Mammary epithelial cell (primary cell): ENCODE data around the gene TRIM46.

Experiments
- EZH2 ChIP-seq: IDR thresholded peaks from 2 replicates; pipeline ENCODE4 v1.6.1; 2012; ENCODE audit warnings: low read length, inconsistent platforms, borderline replicate concordance
- TF ChIP-seq, protein P1 (sequence below), 2 donors: IDR thresholded peaks in 1 of 2; conservative IDR thresholded peaks in 1 of 2; 2 replicates each; pipeline ENCODE4 v1.5.1; 2011 to 2012; ENCODE audit warnings: inconsistent platforms in 2 of 2, low read length in 2 of 2, mild to moderate bottlenecking in 2 of 2, control low read depth in 1 of 2, low read depth in 1 of 2; ENCODE audit not compliant: insufficient read depth in 1 of 2; ENCODE audit errors: extremely low read depth in 1 of 2

DNA sequence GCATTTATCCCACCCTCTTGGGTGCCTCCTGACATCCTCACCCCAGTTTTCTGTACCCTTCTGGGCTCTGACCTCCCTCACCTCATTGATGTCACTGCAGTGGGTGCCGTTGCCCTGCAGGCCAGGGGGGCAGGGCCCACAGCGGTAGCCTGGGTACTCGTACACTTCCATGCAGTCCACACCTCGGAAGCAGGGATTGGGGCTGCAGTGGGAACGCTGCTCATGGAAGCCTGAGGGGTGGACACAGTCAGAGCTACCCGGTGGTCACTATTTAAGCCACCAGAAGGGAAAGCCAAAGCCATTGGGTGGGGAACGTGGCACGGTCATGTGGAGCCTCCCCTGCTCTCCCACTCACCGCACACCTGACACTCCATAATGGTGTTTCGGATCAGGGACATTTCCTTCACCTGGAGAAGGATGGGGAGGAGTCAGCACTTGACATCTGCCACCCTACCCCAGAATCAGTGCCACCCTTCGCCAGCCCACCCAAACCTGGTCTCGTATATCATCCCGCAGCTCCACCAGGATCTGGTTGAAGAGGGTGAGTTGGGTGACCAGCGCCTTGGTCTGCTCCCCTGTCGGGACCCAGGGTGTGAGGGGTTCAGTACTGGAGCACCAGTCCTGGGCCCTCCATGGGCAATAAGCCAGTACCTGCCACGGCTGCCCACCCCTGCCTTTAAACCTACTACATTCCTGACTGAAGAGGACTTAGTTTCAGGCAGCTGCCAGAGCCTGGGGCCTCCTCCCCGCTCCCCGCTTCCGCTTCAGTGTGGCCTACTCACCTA lies 29.3 kb downstream of the TRIM46 start:
- TF ChIP-seq, protein P1, sequence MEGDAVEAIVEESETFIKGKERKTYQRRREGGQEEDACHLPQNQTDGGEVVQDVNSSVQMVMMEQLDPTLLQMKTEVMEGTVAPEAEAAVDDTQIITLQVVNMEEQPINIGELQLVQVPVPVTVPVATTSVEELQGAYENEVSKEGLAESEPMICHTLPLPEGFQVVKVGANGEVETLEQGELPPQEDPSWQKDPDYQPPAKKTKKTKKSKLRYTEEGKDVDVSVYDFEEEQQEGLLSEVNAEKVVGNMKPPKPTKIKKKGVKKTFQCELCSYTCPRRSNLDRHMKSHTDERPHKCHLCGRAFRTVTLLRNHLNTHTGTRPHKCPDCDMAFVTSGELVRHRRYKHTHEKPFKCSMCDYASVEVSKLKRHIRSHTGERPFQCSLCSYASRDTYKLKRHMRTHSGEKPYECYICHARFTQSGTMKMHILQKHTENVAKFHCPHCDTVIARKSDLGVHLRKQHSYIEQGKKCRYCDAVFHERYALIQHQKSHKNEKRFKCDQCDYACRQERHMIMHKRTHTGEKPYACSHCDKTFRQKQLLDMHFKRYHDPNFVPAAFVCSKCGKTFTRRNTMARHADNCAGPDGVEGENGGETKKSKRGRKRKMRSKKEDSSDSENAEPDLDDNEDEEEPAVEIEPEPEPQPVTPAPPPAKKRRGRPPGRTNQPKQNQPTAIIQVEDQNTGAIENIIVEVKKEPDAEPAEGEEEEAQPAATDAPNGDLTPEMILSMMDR (conservative IDR thresholded peaks at IDR 0.05 in 1 of 2, IDR thresholded peaks at IDR 0.05 in 1 of 2; ENCODE audit: extremely low read depth in 1 of 2, insufficient read depth in 1 of 2, low read depth in 1 of 2, low read length in 2 of 2), result no peak
- TF ChIP-seq EZH2, result no peak
